Progenitor cell of endocrine pancreas (in vitro differentiated cells): ENCODE results near the gene PRSS38. TPM values are rescaled to one million over a fixed set of nuclear protein-coding genes. Genes with fewer than 3 reads are reported as not detected.

Experiments
- DNase-seq: peaks from one replicate; pipeline ENCODE4 v3.0.0; 2021; ENCODE audit warnings: low spot score; ENCODE audit not compliant: unreplicated experiment
- H3K27ac Mint-ChIP-seq: 2 replicates; pipeline ENCODE4 v1.8.0; 2021; ENCODE audit warnings: mild to moderate bottlenecking, moderate library complexity, mixed read lengths
- H3K27me3 Mint-ChIP-seq: 2 replicates; pipeline ENCODE4 v1.8.0; 2021; ENCODE audit warnings: mixed read lengths
- H3K36me3 Mint-ChIP-seq: 2 replicates; pipeline ENCODE4 v1.8.0; 2022; ENCODE audit warnings: mixed read lengths; ENCODE audit not compliant: insufficient read depth
- H3K4me1 Mint-ChIP-seq: 2 replicates; pipeline ENCODE4 v1.8.0; 2021; ENCODE audit warnings: low read depth, mixed read lengths
- H3K4me3 Mint-ChIP-seq: 2 replicates; pipeline ENCODE4 v1.8.0; 2021; ENCODE audit warnings: low read depth, mild to moderate bottlenecking, moderate library complexity, mixed read lengths
- H3K9me3 Mint-ChIP-seq: 2 replicates; pipeline ENCODE4 v1.8.0; 2021; ENCODE audit warnings: low read depth, mixed read lengths
- CTCF ChIP-seq: fragments of 200-600 bp; sonication (generic); IDR thresholded peaks from one replicate; pipeline ENCODE4 v1.5.0; 2021; ENCODE audit warnings: antibody characterized with exemption, mild to moderate bottlenecking; ENCODE audit not compliant: unreplicated experiment
- total RNA-seq: library from RNA; stranded (reverse); gene quantifications from 2 replicates; pipeline ENCODE4 v1.2.1, GENCODE V29; 2021

The PRSS38 gene
- total RNA-seq, 1 donor from 2014 or later = not detected

- no peak for TF ChIP-seq CTCF
- Mint-ChIP-seq H3K27ac (no peak overlapping the region), H3K27me3 (no peaks in the 10 kb centered on the region), H3K36me3 (no peaks in the 10 kb centered on the region), H3K9me3 (peaks cover 14% of the 10 kb centered on the region), H3K4me1 (peaks cover 6% of the 10 kb centered on the region), H3K4me3 (no peak overlapping the region)
- no peak for DNase-seq
Measured at GRCh38 chr1:227848430-227848932, 33.0 kb downstream of the PRSS38 start.

GRCh38 chr1:227849251-227849650 is 33.8 kb downstream of the PRSS38 start:
- no peak for DNase-seq
- peaks cover 14% of the 10 kb centered on the region for H3K9me3 Mint-ChIP-seq
- peaks cover 6% of the 10 kb centered on the region for H3K4me1 Mint-ChIP-seq
- no peaks in the 10 kb centered on the region for H3K27me3 Mint-ChIP-seq
- no peak for TF ChIP-seq CTCF
- H3K27ac Mint-ChIP-seq = no peak overlapping the region
- no peaks in the 10 kb centered on the region for H3K36me3 Mint-ChIP-seq
- H3K4me3 Mint-ChIP-seq = no peak overlapping the region

- Mint-ChIP-seq H3K27me3 (no peaks in the 10 kb centered on the region), H3K4me3 (no peak overlapping the region), H3K27ac (no peak overlapping the region)
Measured at GRCh38 chr1:227854189-227854588, 38.7 kb downstream of the PRSS38 start.

GRCh38 chr1:227855687-227856086 is 40.2 kb downstream of the PRSS38 start:
- no peak for DNase-seq
- Mint-ChIP-seq H3K9me3 (no peaks in the 10 kb centered on the region), H3K36me3 (no peaks in the 10 kb centered on the region), H3K27ac (peak overlapping the region; percentile 77), H3K4me1 (no peaks in the 10 kb centered on the region), H3K27me3 (peaks cover 5% of the 10 kb centered on the region), H3K4me3 (no peak overlapping the region)
- TF ChIP-seq CTCF = no peak

More at GRCh38 chr1:227854189-227854588, 38.7 kb downstream of the PRSS38 start:
- DNase-seq = no peak
- Mint-ChIP-seq H3K9me3 (peaks cover under 1% of the 10 kb centered on the region), H3K36me3 (no peaks in the 10 kb centered on the region), H3K4me1 (no peaks in the 10 kb centered on the region)
- TF ChIP-seq CTCF = no peak

- Mint-ChIP-seq H3K27ac (no peak overlapping the region), H3K4me3 (no peak overlapping the region), H3K4me1 (no peaks in the 10 kb centered on the region), H3K36me3 (no peaks in the 10 kb centered on the region), H3K27me3 (peaks cover 5% of the 10 kb centered on the region), H3K9me3 (no peaks in the 10 kb centered on the region)
- no peak for TF ChIP-seq CTCF
- DNase-seq = no peak
Measured at GRCh38 chr1:227856147-227856858, 40.8 kb downstream of the PRSS38 start.
